Right lobe of liver (tissue), 4 donors: ENCODE measurements around the gene ZNF580.

Experiments
- CTCF ChIP-seq, 4 donors: fragments of 200-600 bp in 3 of 4; fragments of 450-650 bp in 1 of 4; IDR thresholded peaks; one replicate each; pipeline versions ENCODE4 v1.5.1 to v1.8.0; 2016 to 2022; ENCODE audit warnings: antibody characterized with exemption in 4 of 4, mild to moderate bottlenecking in 2 of 4
- POLR2A ChIP-seq: fragments of 450-650 bp; IDR thresholded peaks from one replicate; pipeline ENCODE4 v1.6.1; 2017; ENCODE audit warnings: antibody characterized with exemption, mild to moderate bottlenecking
- donor health status: DM: no; HTN: no; CAD: no.
- donor health status: DM: no; HTN: no; CAD: no.
- donor health status: DM: no; HTN: yes; CAD: no.

GRCh38 chr19:55644842-55645511, 4.2 kb downstream of the ZNF580 start:
- TF ChIP-seq CTCF (IDR thresholded peaks at IDR 0.05) (no peak), POLR2A (no peak)
